Measurements from ENCODE around the gene FOXG1.

Gene FOXG1

DNA sequence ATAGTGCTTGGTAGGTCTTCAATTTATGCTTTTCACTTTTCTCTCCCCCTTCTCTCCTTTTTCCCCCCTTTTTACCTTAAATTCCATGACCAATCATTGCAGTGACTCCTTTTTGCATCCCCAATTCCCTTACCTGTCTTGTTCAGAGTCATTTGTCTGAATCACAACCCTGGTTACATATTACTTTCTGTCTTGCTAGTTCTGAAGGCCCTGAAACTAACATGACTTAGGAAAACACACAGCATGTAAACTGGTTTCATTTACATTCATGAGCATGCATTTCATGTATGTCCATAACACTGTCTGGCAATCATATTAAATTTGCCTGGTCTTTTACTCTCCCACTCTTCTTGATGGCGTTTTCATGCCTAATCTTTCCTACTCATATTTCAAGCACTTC, 20.3 kb upstream of the FOXG1 start:
- H3K27me3 Mint-ChIP-seq (ENCODE audit: low read depth): peaks cover 2% of the 10 kb centered on the region
- TF ChIP-seq CTCF (IDR thresholded peaks at IDR 0.05; ENCODE audit: unreplicated experiment in 3 of 3): no peak
- H3K36me3 Mint-ChIP-seq (ENCODE audit: low read depth): no peaks in the 10 kb centered on the region
- no peaks in the 10 kb centered on the region for H3K9me3 Mint-ChIP-seq
- no peaks in the 10 kb centered on the region for H3K4me1 Mint-ChIP-seq
- no peak overlapping the region for H3K27ac Mint-ChIP-seq
- H3K4me3 Mint-ChIP-seq: no peak overlapping the region

DNA sequence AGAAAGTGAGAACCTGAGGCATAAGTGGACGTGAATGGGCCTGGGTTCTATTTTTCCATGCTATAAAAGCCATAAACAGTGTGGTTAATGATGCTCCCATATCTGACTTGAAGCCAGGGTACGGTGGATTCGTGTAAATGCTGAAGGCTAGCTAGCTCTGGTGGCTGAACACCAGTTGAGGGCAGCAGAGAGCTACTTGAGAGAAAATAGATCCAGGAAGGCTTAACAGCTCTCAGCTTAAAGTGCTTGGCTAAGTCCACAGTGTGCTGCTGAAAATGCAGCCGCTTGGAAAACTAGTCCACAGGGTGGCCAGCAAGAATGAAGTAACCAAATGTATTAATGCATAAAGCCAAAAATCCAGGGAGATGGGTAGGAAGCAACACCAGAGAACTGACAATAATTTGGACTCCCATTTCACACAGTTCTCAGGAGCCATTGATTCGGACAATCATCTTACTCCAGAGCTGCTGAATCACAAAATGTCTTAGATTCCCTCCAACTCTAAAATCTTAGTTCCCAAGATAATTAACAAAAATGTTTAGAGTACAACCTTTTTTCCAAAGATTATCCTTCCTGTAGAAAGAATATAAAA, 15.0 kb upstream of the FOXG1 start:
- no peaks in the 10 kb centered on the region for H3K36me3 Mint-ChIP-seq (ENCODE audit: low read depth)
- no peaks in the 10 kb centered on the region for H3K4me1 Mint-ChIP-seq
- no peaks in the 10 kb centered on the region for H3K9me3 Mint-ChIP-seq
- no peak overlapping the region for H3K27ac Mint-ChIP-seq
- H3K4me3 Mint-ChIP-seq: no peak overlapping the region
- peak; percentile 60 to 76 (median 64) for TF ChIP-seq CTCF (IDR thresholded peaks at IDR 0.05; ENCODE audit: unreplicated experiment in 3 of 3)
- peaks cover 38% of the 10 kb centered on the region for H3K27me3 Mint-ChIP-seq (ENCODE audit: low read depth)

DNA sequence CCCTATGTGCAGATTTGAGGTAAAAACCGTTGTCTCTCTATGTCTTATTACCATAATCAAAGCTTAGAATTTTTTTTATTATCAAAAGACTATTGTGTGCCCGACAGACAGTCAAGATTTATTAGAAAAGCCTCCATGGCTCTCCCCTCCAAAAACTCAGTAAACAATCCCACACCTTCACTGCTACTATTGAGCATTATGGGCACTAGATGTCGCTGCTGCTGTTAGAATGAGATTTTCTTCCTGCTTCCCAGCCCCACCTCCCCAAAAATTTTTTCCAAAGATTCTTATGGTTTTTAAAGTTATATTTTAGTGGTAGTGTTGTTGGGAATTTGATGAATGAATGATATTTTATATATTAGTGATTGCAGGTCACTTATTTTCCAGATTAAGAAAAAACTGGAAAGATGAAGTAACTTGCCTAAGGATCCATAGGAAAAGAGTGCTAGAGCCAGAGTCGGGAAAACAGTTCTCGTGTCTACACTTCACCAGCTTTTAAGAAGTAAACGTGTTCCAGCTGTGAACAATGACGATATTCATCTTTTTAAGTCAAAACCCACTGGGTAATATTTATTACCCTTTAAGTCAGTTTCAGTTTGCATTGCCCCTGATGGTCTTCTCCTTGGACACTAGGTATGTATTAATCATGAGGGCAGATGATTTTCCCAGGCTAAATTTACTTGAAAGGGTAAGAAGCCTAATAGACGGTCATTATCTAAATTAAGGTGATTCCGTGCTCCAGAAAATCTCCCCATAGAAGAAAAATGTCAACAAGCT, 12.2 kb upstream of the FOXG1 start:
- peaks cover 66% of the 10 kb centered on the region for H3K27me3 Mint-ChIP-seq (ENCODE audit: low read depth)
- peaks cover 4% of the 10 kb centered on the region for H3K9me3 Mint-ChIP-seq
- TF ChIP-seq CTCF (IDR thresholded peaks at IDR 0.05; ENCODE audit: unreplicated experiment in 3 of 3): peak; percentile 73 to 81 (median 78)
- no peak overlapping the region for H3K4me3 Mint-ChIP-seq
- H3K27ac Mint-ChIP-seq: no peak overlapping the region
- peaks cover 8% of the 10 kb centered on the region for H3K4me1 Mint-ChIP-seq
- H3K36me3 Mint-ChIP-seq (ENCODE audit: low read depth): no peaks in the 10 kb centered on the region

GRCh38 chr14:28755198-28755815, 11.3 kb upstream of the FOXG1 start:
- Mint-ChIP-seq H3K36me3 (ENCODE audit: low read depth) (no peaks in the 10 kb centered on the region), H3K9me3 (peaks cover 6% of the 10 kb centered on the region), H3K27ac (no peak overlapping the region), H3K4me1 (peaks cover 15% of the 10 kb centered on the region), H3K27me3 (ENCODE audit: low read depth) (peaks cover 75% of the 10 kb centered on the region), H3K4me3 (no peak overlapping the region)
- no peak for TF ChIP-seq CTCF (IDR thresholded peaks at IDR 0.05; ENCODE audit: unreplicated experiment in 3 of 3)

DNA sequence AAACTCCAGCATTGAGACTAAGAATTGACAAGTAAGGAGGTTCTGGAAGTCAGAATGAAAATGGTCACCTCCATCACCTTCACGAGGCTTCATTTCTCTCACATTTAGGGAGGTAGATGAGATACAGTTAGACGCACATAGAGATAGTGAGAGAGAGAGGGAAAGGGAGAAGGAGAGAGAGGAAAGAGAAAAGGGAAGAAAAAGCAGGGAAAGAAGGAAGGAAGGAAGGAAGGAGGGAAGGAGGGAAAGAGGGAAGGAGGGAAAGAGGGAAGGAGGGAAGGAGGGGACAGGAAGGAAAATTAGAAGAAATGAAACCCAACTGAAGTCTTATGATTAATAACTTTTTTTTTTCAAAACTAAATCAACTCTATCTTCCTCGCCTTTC, 10.7 kb upstream of the FOXG1 start:
- peaks cover 81% of the 10 kb centered on the region for H3K27me3 Mint-ChIP-seq (ENCODE audit: low read depth)
- no peak for TF ChIP-seq CTCF (IDR thresholded peaks at IDR 0.05; ENCODE audit: unreplicated experiment in 3 of 3)
- peaks cover 15% of the 10 kb centered on the region for H3K4me1 Mint-ChIP-seq
- no peak overlapping the region for H3K27ac Mint-ChIP-seq
- H3K4me3 Mint-ChIP-seq: no peak overlapping the region
- peaks cover 6% of the 10 kb centered on the region for H3K9me3 Mint-ChIP-seq
- H3K36me3 Mint-ChIP-seq (ENCODE audit: low read depth): no peaks in the 10 kb centered on the region

Measured in nephron (organoid).